ENCODE measurements around the gene NCAN.

NCAN gene

DNA sequence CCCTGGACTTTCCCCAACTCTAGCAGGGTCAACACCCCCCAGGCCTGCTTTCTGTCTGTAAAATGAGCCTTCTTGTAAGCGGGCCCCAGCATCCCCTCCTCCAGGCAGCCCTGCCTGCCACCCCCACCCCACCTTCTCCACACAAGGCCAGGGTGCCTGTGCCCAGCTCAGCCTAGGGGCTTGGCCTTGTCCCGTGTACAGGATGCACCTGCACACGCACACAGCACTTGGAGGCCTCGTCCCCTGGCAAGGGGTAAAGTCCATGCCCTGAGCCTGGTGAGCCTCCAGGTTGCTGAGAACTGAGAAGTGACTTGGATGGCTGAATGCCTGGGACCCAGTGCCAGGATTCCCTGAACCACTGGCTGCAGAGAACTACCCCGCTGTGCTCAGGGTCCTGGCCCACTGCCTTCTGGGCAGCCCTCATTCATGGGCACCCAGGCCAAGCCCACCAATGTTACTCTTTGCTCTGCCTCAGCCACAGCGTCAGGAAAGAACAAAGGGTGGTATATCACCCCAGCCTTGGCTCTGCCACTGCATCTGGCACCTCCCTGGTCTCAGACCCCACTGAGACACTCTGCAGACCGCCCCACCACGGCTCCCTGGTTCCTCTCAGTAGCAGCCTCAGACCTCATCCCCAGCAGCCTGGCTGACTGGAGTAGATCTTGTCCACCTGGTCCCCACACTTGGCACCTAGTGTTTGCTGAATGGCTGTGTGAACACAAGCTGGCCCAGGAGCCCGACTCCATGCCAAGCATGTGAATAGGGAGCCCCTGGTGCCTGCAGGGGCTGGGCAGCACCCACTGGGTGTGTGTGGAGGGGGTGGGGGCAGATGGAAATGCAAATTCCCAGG lies 63.2 kb downstream of the NCAN start:
- DNase-seq (ENCODE audit: low read depth): no peak
- TF ChIP-seq POLR2A (IDR thresholded peaks at IDR 0.05; ENCODE audit: extremely low read depth, insufficient read length) (no peak), MYC (IDR thresholded peaks at IDR 0.05; ENCODE audit: low read depth, low read length) (no peak), CTCF (IDR thresholded peaks at IDR 0.05; ENCODE audit: low read depth, low read length) (no peak)
- TF ChIP-seq, protein P1, sequence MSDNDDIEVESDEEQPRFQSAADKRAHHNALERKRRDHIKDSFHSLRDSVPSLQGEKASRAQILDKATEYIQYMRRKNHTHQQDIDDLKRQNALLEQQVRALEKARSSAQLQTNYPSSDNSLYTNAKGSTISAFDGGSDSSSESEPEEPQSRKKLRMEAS (IDR thresholded peaks at IDR 0.05; ENCODE audit: low read depth, low read length): no peak
- H3K4me3 ChIP-seq (ENCODE audit: low read depth, low read length): no peak overlapping the region

DNA sequence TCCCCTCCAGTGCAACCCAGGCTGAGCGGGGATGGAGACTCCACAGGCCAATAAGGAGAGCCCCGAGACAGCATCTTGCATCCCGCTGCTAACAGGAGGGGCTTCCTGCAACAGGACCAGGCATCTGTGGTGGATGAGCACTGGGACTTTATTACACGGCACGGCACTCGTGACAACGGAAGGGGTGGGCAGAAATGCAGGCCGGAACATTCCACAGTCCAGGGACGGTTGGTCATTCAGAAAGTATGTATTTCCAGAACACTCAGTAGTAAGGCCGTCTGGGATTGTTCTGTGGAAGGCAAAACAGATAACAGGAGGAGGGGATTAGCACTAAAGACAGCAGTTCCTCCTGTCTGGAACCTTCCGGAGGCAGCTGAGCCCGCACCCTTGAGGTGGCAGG lies 64.6 kb downstream of the NCAN start:
- TF ChIP-seq, protein P1 (IDR thresholded peaks at IDR 0.05; ENCODE audit: low read depth, low read length): no peak
- no peak for TF ChIP-seq MYC (IDR thresholded peaks at IDR 0.05; ENCODE audit: low read depth, low read length)
- no peak for TF ChIP-seq CTCF (IDR thresholded peaks at IDR 0.05; ENCODE audit: low read depth, low read length)
- no peak for TF ChIP-seq POLR2A (IDR thresholded peaks at IDR 0.05; ENCODE audit: extremely low read depth, insufficient read length)
- DNase-seq (ENCODE audit: low read depth): no peak
- no peak overlapping the region for H3K4me3 ChIP-seq (ENCODE audit: low read depth, low read length)

GRCh38 chr19:19276851-19277250 lies 65.1 kb downstream of the NCAN start:
- TF ChIP-seq POLR2A (IDR thresholded peaks at IDR 0.05; ENCODE audit: extremely low read depth, insufficient read length): no peak
- TF ChIP-seq CTCF (IDR thresholded peaks at IDR 0.05; ENCODE audit: low read depth, low read length): no peak
- TF ChIP-seq MYC (IDR thresholded peaks at IDR 0.05; ENCODE audit: low read depth, low read length): no peak
- TF ChIP-seq, protein P1 (IDR thresholded peaks at IDR 0.05; ENCODE audit: low read depth, low read length): no peak
- DNase-seq (ENCODE audit: low read depth): no peak

GRCh38 chr19:19278315-19278714 lies 66.6 kb downstream of the NCAN start:
- no peak overlapping the region for H3K4me3 ChIP-seq (ENCODE audit: low read depth, low read length)
- TF ChIP-seq MYC (IDR thresholded peaks at IDR 0.05; ENCODE audit: low read depth, low read length): no peak
- no peak for TF ChIP-seq POLR2A (IDR thresholded peaks at IDR 0.05; ENCODE audit: extremely low read depth, insufficient read length)
- no peak for DNase-seq (ENCODE audit: low read depth)

More at GRCh38 chr19:19276851-19277250, 65.1 kb downstream of the NCAN start:
- no peak overlapping the region for H3K4me3 ChIP-seq (ENCODE audit: low read depth, low read length)

DNA sequence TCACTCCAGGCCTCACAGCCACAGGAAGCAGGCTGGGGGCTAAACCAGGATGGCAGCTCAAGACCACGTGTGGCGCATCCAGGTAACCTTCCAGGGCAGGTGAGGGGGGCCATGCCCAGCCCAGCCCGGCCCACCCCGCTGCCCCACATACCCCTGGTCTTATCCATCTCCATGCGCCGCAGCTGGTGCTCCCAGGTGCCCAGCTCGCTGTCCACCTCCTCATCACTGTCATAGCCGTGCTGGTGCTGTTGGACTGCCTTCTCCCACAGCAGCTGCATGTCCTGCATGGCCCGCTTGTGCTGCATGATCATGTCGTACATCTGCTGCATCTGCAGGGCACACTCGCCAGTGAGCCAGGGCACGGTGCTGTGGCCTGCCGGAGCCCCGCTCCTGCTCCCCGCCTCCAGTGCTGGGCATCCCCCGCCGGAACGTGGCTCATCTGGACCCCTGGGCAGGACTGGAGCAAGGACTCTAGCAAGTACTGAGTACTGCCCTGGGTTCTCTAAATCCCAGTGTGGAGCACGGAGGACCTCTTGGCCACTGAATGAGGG lies 67.4 kb downstream of the NCAN start:
- no peak for DNase-seq (ENCODE audit: low read depth)
- no peak overlapping the region for H3K4me3 ChIP-seq (ENCODE audit: low read depth, low read length)
- no peak for TF ChIP-seq POLR2A (IDR thresholded peaks at IDR 0.05; ENCODE audit: extremely low read depth, insufficient read length)
- TF ChIP-seq, protein P1 (IDR thresholded peaks at IDR 0.05; ENCODE audit: low read depth, low read length): no peak
- no peak for TF ChIP-seq MYC (IDR thresholded peaks at IDR 0.05; ENCODE audit: low read depth, low read length)
- no peak for TF ChIP-seq CTCF (IDR thresholded peaks at IDR 0.05; ENCODE audit: low read depth, low read length)

GRCh38 chr19:19279853-19280252 lies 68.1 kb downstream of the NCAN start:
- H3K4me3 ChIP-seq (ENCODE audit: low read depth, low read length): no peak overlapping the region
- TF ChIP-seq MYC (IDR thresholded peaks at IDR 0.05; ENCODE audit: low read depth, low read length) (no peak), POLR2A (IDR thresholded peaks at IDR 0.05; ENCODE audit: extremely low read depth, insufficient read length) (no peak), CTCF (IDR thresholded peaks at IDR 0.05; ENCODE audit: low read depth, low read length) (no peak)
- TF ChIP-seq, protein P1 (IDR thresholded peaks at IDR 0.05; ENCODE audit: low read depth, low read length): no peak
- DNase-seq (ENCODE audit: low read depth): no peak

Measured in NB4 (cell line).